Fibroblast of pulmonary artery (primary cell): Measurements from ENCODE around the gene A1CF.
"Not testable (repeated sequence)": the region's sequence is repeated elsewhere in the genome, so short reads cannot be mapped to it uniquely, and the experiment has no call there.

ENCODE experiments used
- DNase-seq: peaks from one replicate; pipeline ENCODE4 v3.0.0-alpha.2; 2010; ENCODE audit warnings: low read depth
- H3K4me3 ChIP-seq: replicated peaks from 2 replicates; pipeline ENCODE4 v1.5.1; 2011; ENCODE audit warnings: low read depth, mild to moderate bottlenecking, control low read depth, low read length, moderate library complexity
- TF ChIP-seq, protein P1 (sequence below): IDR thresholded peaks from 2 replicates; pipeline ENCODE4 v1.5.1; 2011; ENCODE audit warnings: mild to moderate bottlenecking, control low read depth, low read length, inconsistent platforms; ENCODE audit errors: missing control alignments

Gene A1CF

GRCh38 chr10:50794490-50794889 lies 90.9 kb downstream of the A1CF start:
- no peak overlapping the region for H3K4me3 ChIP-seq
- TF ChIP-seq, protein P1, sequence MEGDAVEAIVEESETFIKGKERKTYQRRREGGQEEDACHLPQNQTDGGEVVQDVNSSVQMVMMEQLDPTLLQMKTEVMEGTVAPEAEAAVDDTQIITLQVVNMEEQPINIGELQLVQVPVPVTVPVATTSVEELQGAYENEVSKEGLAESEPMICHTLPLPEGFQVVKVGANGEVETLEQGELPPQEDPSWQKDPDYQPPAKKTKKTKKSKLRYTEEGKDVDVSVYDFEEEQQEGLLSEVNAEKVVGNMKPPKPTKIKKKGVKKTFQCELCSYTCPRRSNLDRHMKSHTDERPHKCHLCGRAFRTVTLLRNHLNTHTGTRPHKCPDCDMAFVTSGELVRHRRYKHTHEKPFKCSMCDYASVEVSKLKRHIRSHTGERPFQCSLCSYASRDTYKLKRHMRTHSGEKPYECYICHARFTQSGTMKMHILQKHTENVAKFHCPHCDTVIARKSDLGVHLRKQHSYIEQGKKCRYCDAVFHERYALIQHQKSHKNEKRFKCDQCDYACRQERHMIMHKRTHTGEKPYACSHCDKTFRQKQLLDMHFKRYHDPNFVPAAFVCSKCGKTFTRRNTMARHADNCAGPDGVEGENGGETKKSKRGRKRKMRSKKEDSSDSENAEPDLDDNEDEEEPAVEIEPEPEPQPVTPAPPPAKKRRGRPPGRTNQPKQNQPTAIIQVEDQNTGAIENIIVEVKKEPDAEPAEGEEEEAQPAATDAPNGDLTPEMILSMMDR: no peak
- no peak for DNase-seq

- DNase-seq: peak; percentile 74
These were observed 96.2 kb downstream of the A1CF start for GRCh38 chr10:50788951-50789945.

GRCh38 chr10:50787962-50788361 lies 97.5 kb downstream of the A1CF start:
- not testable (repeated sequence) for DNase-seq, H3K4me3 ChIP-seq

More at GRCh38 chr10:50788951-50789945, 96.2 kb downstream of the A1CF start:
- H3K4me3 ChIP-seq: no peak overlapping the region
- TF ChIP-seq, protein P1: peak; percentile 65

- H3K4me3 ChIP-seq, DNase-seq: not testable (repeated sequence)
These were observed 103.4 kb downstream of the A1CF start for GRCh38 chr10:50782017-50782416.

DNA sequence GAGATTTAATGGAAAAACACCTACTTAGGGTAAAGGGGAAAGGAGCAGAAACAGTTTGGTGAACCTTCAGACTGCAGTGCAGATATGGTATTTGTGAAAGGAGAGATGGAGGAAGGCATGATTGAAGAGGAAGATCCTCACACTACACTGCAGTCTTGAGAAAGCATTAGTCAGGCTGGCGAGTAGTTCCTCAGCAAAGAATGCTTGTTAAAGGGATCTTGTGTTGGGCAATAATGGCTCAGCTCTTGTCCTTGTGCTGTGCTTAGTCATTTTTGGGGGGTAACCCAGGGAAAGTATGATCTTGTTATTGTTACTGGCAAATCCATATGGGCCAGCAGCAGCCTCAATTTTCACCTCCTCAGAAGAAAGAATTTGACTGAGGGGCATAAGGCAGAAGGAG lies 105.4 kb downstream of the A1CF start:
- peak; percentile 35 for DNase-seq

DNA sequence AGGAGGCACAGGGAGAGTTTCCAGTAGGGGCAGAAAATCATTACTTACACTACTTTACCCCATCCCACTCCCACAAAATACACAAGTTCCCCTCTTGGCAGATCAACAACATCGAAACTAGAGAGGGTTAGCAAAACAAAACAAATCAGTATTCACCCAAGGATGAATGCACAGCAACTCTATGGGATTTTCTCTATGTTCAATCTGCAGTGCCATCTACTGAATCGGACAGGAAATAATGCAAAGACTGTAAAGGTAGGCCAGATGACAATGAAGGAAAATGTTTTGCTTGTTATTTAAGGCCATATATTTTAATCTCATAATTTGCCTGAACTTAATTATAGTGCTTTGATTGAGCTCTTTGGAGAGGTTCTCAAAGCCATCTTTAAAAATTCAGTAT lies 110.6 kb downstream of the A1CF start:
- not testable (repeated sequence) for DNase-seq, H3K4me3 ChIP-seq

More for the DNA sequence above, 105.4 kb downstream of the A1CF start:
- H3K4me3 ChIP-seq: not testable (repeated sequence)

GRCh38 chr10:50772042-50772441 lies 113.4 kb downstream of the A1CF start:
- not testable (repeated sequence) for DNase-seq

GRCh38 chr10:50766774-50767513 lies 118.5 kb downstream of the A1CF start:
- DNase-seq, H3K4me3 ChIP-seq: not testable (repeated sequence)

More at GRCh38 chr10:50772042-50772441, 113.4 kb downstream of the A1CF start:
- H3K4me3 ChIP-seq: not testable (repeated sequence)
